ENCODE data around the gene B3GNT9. TPM values are rescaled to one million over a fixed set of nuclear protein-coding genes. Genes with fewer than 3 reads are reported as not detected.

B3GNT9 gene
- polyA plus RNA-seq, 1 donor from 2014 or later, result not detected

DNA sequence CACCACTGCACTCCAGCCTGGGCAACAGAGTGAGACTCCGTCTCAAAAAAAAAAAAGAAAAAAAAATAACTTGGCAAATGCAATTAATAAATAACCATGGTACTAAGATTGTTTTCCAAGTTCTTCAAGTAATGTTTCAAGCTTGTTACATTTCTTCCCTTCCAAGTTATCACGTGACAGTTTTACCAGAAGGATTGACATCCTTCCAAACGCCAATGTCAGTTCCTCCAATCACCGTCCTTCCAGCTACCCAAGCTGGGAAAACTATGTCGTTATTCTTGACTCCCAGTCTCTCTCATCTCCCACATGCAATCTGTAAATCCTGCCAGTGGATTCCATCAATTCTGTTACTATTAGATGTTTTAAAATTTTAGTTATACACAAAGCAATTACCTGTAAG is 44.9 kb downstream of the B3GNT9 start:
- no peak overlapping the region for H3K9ac ChIP-seq (ENCODE audit: low read length)
- TF ChIP-seq MXI1 (conservative IDR thresholded peaks at IDR 0.05; ENCODE audit: poor library complexity, severe bottlenecking), result no peak
- no peak for TF ChIP-seq POLR2AphosphoS5 (IDR thresholded peaks at IDR 0.05)
- TF ChIP-seq CTCF (IDR thresholded peaks at IDR 0.05; ENCODE audit: poor library complexity, severe bottlenecking), result no peak
- TF ChIP-seq, protein P1, sequence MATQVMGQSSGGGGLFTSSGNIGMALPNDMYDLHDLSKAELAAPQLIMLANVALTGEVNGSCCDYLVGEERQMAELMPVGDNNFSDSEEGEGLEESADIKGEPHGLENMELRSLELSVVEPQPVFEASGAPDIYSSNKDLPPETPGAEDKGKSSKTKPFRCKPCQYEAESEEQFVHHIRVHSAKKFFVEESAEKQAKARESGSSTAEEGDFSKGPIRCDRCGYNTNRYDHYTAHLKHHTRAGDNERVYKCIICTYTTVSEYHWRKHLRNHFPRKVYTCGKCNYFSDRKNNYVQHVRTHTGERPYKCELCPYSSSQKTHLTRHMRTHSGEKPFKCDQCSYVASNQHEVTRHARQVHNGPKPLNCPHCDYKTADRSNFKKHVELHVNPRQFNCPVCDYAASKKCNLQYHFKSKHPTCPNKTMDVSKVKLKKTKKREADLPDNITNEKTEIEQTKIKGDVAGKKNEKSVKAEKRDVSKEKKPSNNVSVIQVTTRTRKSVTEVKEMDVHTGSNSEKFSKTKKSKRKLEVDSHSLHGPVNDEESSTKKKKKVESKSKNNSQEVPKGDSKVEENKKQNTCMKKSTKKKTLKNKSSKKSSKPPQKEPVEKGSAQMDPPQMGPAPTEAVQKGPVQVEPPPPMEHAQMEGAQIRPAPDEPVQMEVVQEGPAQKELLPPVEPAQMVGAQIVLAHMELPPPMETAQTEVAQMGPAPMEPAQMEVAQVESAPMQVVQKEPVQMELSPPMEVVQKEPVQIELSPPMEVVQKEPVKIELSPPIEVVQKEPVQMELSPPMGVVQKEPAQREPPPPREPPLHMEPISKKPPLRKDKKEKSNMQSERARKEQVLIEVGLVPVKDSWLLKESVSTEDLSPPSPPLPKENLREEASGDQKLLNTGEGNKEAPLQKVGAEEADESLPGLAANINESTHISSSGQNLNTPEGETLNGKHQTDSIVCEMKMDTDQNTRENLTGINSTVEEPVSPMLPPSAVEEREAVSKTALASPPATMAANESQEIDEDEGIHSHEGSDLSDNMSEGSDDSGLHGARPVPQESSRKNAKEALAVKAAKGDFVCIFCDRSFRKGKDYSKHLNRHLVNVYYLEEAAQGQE (IDR thresholded peaks at IDR 0.05; ENCODE audit: borderline replicate concordance), result no peak
- no peak overlapping the region for H3K4me3 ChIP-seq (ENCODE audit: low read length)
- no peaks in the 10 kb centered on the region for H3K9me2 ChIP-seq (ENCODE audit: insufficient read depth, low read length)
- no peaks in the 10 kb centered on the region for H3K36me3 ChIP-seq (ENCODE audit: insufficient read depth, low read length)
- no peaks in the 10 kb centered on the region for H3F3A ChIP-seq (ENCODE audit: insufficient read depth, low read length, poor library complexity, severe bottlenecking)
- H3K4me2 ChIP-seq (ENCODE audit: low read length), result no peak overlapping the region
- H3K27ac ChIP-seq (ENCODE audit: low read length), result peak overlapping the region; percentile 14
- no peaks in the 10 kb centered on the region for H3K27me3 ChIP-seq (ENCODE audit: insufficient read depth, low read depth, low read length)
- no peak overlapping the region for H2AFZ ChIP-seq (ENCODE audit: low read depth, low read length)
- H3K79me2 ChIP-seq (replicated peaks; ENCODE audit: insufficient read depth, low read length), result peaks cover 10% of the 10 kb centered on the region
- H3K9me3 ChIP-seq (ENCODE audit: low read length), result no peaks in the 10 kb centered on the region
- no peaks in the 10 kb centered on the region for H4K20me1 ChIP-seq (ENCODE audit: insufficient read depth)

GRCh38 chr16:67105246-67105645 is 45.6 kb downstream of the B3GNT9 start:
- Histone ChIP-seq H3K36me3 (ENCODE audit: insufficient read depth, low read length) (no peaks in the 10 kb centered on the region), H3F3A (ENCODE audit: insufficient read depth, low read length, poor library complexity, severe bottlenecking) (no peaks in the 10 kb centered on the region), H3K27ac (ENCODE audit: low read length) (no peak overlapping the region), H3K9ac (ENCODE audit: low read length) (no peak overlapping the region), H3K9me2 (ENCODE audit: insufficient read depth, low read length) (no peaks in the 10 kb centered on the region), H3K27me3 (ENCODE audit: insufficient read depth, low read depth, low read length) (no peaks in the 10 kb centered on the region), H3K79me2 (replicated peaks; ENCODE audit: insufficient read depth, low read length) (peaks cover 4% of the 10 kb centered on the region), H3K4me3 (ENCODE audit: low read length) (no peak overlapping the region), H4K20me1 (ENCODE audit: insufficient read depth) (no peaks in the 10 kb centered on the region), H2AFZ (ENCODE audit: low read depth, low read length) (no peak overlapping the region), H3K4me2 (ENCODE audit: low read length) (no peak overlapping the region), H3K9me3 (ENCODE audit: low read length) (no peaks in the 10 kb centered on the region)
- TF ChIP-seq MXI1 (conservative IDR thresholded peaks at IDR 0.05; ENCODE audit: poor library complexity, severe bottlenecking) (no peak), EP300 (conservative IDR thresholded peaks at IDR 0.05; ENCODE audit: poor library complexity, severe bottlenecking) (no peak), EZH2 (IDR thresholded peaks at IDR 0.05; ENCODE audit: borderline replicate concordance, insufficient read depth, low read length, poor library complexity, severe bottlenecking) (no peak), SMC3 (conservative IDR thresholded peaks at IDR 0.05; ENCODE audit: poor library complexity) (no peak), CTCF (IDR thresholded peaks at IDR 0.05; ENCODE audit: poor library complexity, severe bottlenecking) (no peak), POLR2AphosphoS5 (IDR thresholded peaks at IDR 0.05) (no peak), TAF1 (IDR thresholded peaks at IDR 0.05; ENCODE audit: low read depth) (no peak), RAD21 (conservative IDR thresholded peaks at IDR 0.05) (no peak)
- TF ChIP-seq, protein P1 (IDR thresholded peaks at IDR 0.05; ENCODE audit: borderline replicate concordance), result no peak

Data from neural cell (in vitro differentiated cells).